Prostate gland (tissue), 2 donors: Measurements from ENCODE around the gene CDK11B. TPM values are rescaled to one million over a fixed set of nuclear protein-coding genes. Genes with fewer than 3 reads are reported as not detected.

Experiments used
- DNase-seq: peaks from one replicate; pipeline ENCODE4 v3.0.0-alpha.2; 2019; ENCODE audit warnings: low spot score
- H3K27ac ChIP-seq, 2 donors: fragments of 200-600 bp; sonication (generic); 2 replicates each; pipeline ENCODE4 v1.5.1; 2017 to 2019
- H3K27me3 ChIP-seq: fragments of 200-600 bp; sonication (generic); replicated peaks from 2 replicates; pipeline ENCODE4 v1.5.1; 2019; ENCODE audit not compliant: insufficient read depth
- H3K36me3 ChIP-seq, 2 donors: fragments of 200-600 bp; sonication (generic); 1 replicate in 1 of 2; 2 replicates in 1 of 2; pipeline versions ENCODE4 v1.5.1 to v1.8.1; 2017 to 2019
- H3K4me1 ChIP-seq: fragments of 200-600 bp; sonication (generic); replicated peaks from 2 replicates; pipeline ENCODE4 v1.5.1; 2019
- H3K4me3 ChIP-seq, 2 donors: fragments of 200-600 bp; sonication (generic); 2 replicates each; pipeline ENCODE4 v1.5.1; 2017 to 2019
- H3K9me3 ChIP-seq: fragments of 200-600 bp; sonication (generic); 2 replicates; pipeline ENCODE4 v1.5.1; 2017
- CTCF ChIP-seq, 4 experiments: fragments of 200-600 bp in 2 of 4; fragments of 450-650 bp in 2 of 4; sonication (generic) in 2 of 4; IDR thresholded peaks; 1 replicate in 3 of 4; 2 replicates in 1 of 4; pipeline ENCODE4 v1.5.1; 2016 to 2019; ENCODE audit warnings: antibody characterized with exemption in 4 of 4, mild to moderate bottlenecking in 2 of 4, moderate library complexity in 2 of 4
- POLR2A ChIP-seq: fragments of 450-650 bp; IDR thresholded peaks from one replicate; pipeline ENCODE4 v1.6.1; 2016; ENCODE audit warnings: antibody characterized with exemption, mild to moderate bottlenecking
- POLR2AphosphoS5 ChIP-seq: sonication (generic); formaldehyde crosslinking; IDR thresholded peaks from one replicate; pipeline ENCODE4 v1.6.1; 2017; ENCODE audit warnings: antibody characterized with exemption
- WGBS: methylation state at CpG from one replicate; pipeline ENCODE4 v1.1.5; 2018; 5-methylcytosine and 5-hydroxymethylcytosine counted together
- intact Hi-C: fragments of 100-400 bp; cut with DNase I; formaldehyde crosslinking; loops from one replicate; pipeline ENCODE4 v1.14.2; 2022
- total RNA-seq, 2 donors: library from RNA; depleted of rRNA; stranded (reverse); fragments of >200 nt; gene quantifications; one replicate each; pipeline ENCODE4 v1.1.0, GENCODE V29; 2016

The CDK11B gene
- total RNA-seq, 2 donors from 2014 or later = 15.0 to 31.2 TPM

GRCh38 chr1:1630191-1630964, 28.4 kb downstream of the CDK11B start:
- H3K4me3 ChIP-seq = no peak overlapping the region
- H3K27ac ChIP-seq = peak overlapping the region; percentile 48 to 66
- H3K4me1 ChIP-seq = no peaks in the 10 kb centered on the region
- intact Hi-C loops = no loop called here
- H3K27me3 ChIP-seq = peaks cover 9% of the 10 kb centered on the region
- peak; percentile 46 for DNase-seq
- no peak for TF ChIP-seq CTCF (IDR thresholded peaks at IDR 0.05)
- TF ChIP-seq POLR2A = peak; percentile 18
- TF ChIP-seq POLR2AphosphoS5 = peak; percentile 24
- H3K9me3 ChIP-seq = no peaks in the 10 kb centered on the region
- no peaks in the 10 kb centered on the region for H3K36me3 ChIP-seq
- 13% methylated on average over 46 of the region's 81 CpGs for WGBS

GRCh38 chr1:1629430-1630190, 29.2 kb downstream of the CDK11B start:
- Histone ChIP-seq H3K9me3 (no peaks in the 10 kb centered on the region), H3K4me3 (no peak overlapping the region), H3K27ac (no peak overlapping the region), H3K4me1 (no peaks in the 10 kb centered on the region), H3K36me3 (no peaks in the 10 kb centered on the region), H3K27me3 (peaks cover 9% of the 10 kb centered on the region)
- intact Hi-C loops = loop anchor here (10.0 kb wide), 1 partner anchor 45 kb away; no protein-coding TSS in a partner anchor
- WGBS = 69% methylated on average over 40 of the region's 48 CpGs
- no peak for TF ChIP-seq CTCF (IDR thresholded peaks at IDR 0.05)
- no peak for TF ChIP-seq POLR2A
- no peak for TF ChIP-seq POLR2AphosphoS5
- no peak for DNase-seq

GRCh38 chr1:1628754-1629429, 29.9 kb downstream of the CDK11B start:
- DNase-seq = no peak
- Histone ChIP-seq H3K27me3 (peaks cover 9% of the 10 kb centered on the region), H3K4me3 (no peak overlapping the region), H3K9me3 (no peaks in the 10 kb centered on the region), H3K27ac (no peak overlapping the region), H3K36me3 (no peaks in the 10 kb centered on the region), H3K4me1 (no peaks in the 10 kb centered on the region)
- TF ChIP-seq POLR2A (no peak), POLR2AphosphoS5 (no peak), CTCF (IDR thresholded peaks at IDR 0.05) (no peak)
- intact Hi-C loops = loop anchor here (10.0 kb wide), 1 partner anchor 46 kb away; no protein-coding TSS in a partner anchor
- WGBS = 79% methylated on average over 44 of the region's 53 CpGs

GRCh38 chr1:1627829-1628753, 30.7 kb downstream of the CDK11B start:
- H3K36me3 ChIP-seq = no peaks in the 10 kb centered on the region
- no peak for TF ChIP-seq CTCF (IDR thresholded peaks at IDR 0.05)
- no peak for TF ChIP-seq POLR2AphosphoS5
- no peak for TF ChIP-seq POLR2A
- 93% methylated on average over 52 of the region's 53 CpGs for WGBS

More at GRCh38 chr1:1627829-1628753, 30.7 kb downstream of the CDK11B start:
- intact Hi-C loops = loop anchor here (10.0 kb wide), 1 partner anchor 47 kb away; no protein-coding TSS in a partner anchor
- H3K4me1 ChIP-seq = no peaks in the 10 kb centered on the region
- H3K27me3 ChIP-seq = peaks cover 9% of the 10 kb centered on the region
- H3K4me3 ChIP-seq = no peak overlapping the region
- no peak overlapping the region for H3K27ac ChIP-seq
- no peak for DNase-seq
- H3K9me3 ChIP-seq = no peaks in the 10 kb centered on the region
